Measurements from ENCODE around the gene AGA.

Gene AGA

DNA sequence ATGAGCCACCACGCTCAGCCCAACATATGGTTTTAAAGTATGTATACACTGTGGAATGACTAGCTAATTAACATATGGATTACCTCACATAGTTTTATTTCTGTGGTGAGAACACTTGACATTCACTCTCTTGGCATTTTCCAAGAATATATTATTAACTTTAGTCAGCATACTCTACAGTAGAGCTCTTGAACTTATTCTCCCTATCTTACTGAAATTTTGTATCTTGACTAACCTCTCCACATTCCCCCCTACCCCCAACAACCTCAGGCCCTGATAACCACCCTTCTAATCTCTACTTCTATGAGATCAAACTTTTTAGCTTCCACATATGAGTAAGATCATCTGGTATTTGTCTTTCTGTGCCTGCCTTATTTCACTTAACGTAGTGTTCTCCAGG is 38.6 kb upstream of the AGA start:
- no peaks in the 10 kb centered on the region for H3K4me1 ChIP-seq (ENCODE audit: insufficient read depth, low read length, severe bottlenecking)
- H3K9ac ChIP-seq (ENCODE audit: low read length), result no peak overlapping the region
- no peak overlapping the region for H2AFZ ChIP-seq (ENCODE audit: low read length)
- H3K36me3 ChIP-seq (ENCODE audit: insufficient read depth, low read length), result no peaks in the 10 kb centered on the region
- no peaks in the 10 kb centered on the region for H3K9me3 ChIP-seq (ENCODE audit: low read length)
- H3F3A ChIP-seq (ENCODE audit: insufficient read depth, low read length), result no peaks in the 10 kb centered on the region
- no peaks in the 10 kb centered on the region for H3K27me3 ChIP-seq (ENCODE audit: insufficient read depth, low read length)
- no peak overlapping the region for H3K4me2 ChIP-seq (ENCODE audit: low read length)
- H3K27ac ChIP-seq (ENCODE audit: low read depth, low read length, poor library complexity, severe bottlenecking), result no peak overlapping the region
- no peak for TF ChIP-seq EZH2 (IDR thresholded peaks at IDR 0.05; ENCODE audit: borderline replicate concordance, low read length)
- TF ChIP-seq, protein P1, sequence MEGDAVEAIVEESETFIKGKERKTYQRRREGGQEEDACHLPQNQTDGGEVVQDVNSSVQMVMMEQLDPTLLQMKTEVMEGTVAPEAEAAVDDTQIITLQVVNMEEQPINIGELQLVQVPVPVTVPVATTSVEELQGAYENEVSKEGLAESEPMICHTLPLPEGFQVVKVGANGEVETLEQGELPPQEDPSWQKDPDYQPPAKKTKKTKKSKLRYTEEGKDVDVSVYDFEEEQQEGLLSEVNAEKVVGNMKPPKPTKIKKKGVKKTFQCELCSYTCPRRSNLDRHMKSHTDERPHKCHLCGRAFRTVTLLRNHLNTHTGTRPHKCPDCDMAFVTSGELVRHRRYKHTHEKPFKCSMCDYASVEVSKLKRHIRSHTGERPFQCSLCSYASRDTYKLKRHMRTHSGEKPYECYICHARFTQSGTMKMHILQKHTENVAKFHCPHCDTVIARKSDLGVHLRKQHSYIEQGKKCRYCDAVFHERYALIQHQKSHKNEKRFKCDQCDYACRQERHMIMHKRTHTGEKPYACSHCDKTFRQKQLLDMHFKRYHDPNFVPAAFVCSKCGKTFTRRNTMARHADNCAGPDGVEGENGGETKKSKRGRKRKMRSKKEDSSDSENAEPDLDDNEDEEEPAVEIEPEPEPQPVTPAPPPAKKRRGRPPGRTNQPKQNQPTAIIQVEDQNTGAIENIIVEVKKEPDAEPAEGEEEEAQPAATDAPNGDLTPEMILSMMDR (IDR thresholded peaks at IDR 0.05; ENCODE audit: low read length), result no peak
- H3K9me2 ChIP-seq (ENCODE audit: low read depth, low read length), result no peaks in the 10 kb centered on the region
- no peaks in the 10 kb centered on the region for H3K79me2 ChIP-seq (ENCODE audit: insufficient read depth, low read length)
- no peaks in the 10 kb centered on the region for H4K20me1 ChIP-seq (ENCODE audit: insufficient read depth, low read length)
- H3K4me3 ChIP-seq (ENCODE audit: low read depth, low read length, poor library complexity, severe bottlenecking), result no peak overlapping the region

DNA sequence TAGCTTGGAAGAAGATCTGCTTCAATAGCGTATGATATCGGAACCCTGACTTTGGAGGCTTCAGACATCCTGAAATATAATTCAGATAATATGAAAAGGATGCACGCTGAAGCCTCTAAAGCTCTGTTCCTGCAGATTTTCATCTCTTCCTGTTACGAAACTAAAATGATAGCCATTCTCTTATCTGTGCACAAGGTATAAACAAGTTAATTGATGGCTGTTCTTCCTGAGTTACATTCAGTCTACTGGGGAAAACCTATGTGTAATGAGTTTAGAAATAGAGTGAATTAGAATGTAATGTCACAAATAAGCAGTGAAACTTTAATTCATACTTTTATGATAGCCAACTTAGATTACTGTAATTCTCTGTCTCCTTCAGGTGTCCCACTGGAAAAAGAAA is 36.8 kb upstream of the AGA start:
- Histone ChIP-seq H3K27ac (ENCODE audit: low read depth, low read length, poor library complexity, severe bottlenecking) (no peak overlapping the region), H3K9ac (ENCODE audit: low read length) (no peak overlapping the region), H3K4me3 (ENCODE audit: low read depth, low read length, poor library complexity, severe bottlenecking) (no peak overlapping the region), H2AFZ (ENCODE audit: low read length) (no peak overlapping the region), H3K27me3 (ENCODE audit: insufficient read depth, low read length) (no peaks in the 10 kb centered on the region), H3K4me2 (ENCODE audit: low read length) (no peak overlapping the region), H3K9me3 (ENCODE audit: low read length) (no peaks in the 10 kb centered on the region), H3K9me2 (ENCODE audit: low read depth, low read length) (no peaks in the 10 kb centered on the region), H3K79me2 (ENCODE audit: insufficient read depth, low read length) (no peaks in the 10 kb centered on the region), H4K20me1 (ENCODE audit: insufficient read depth, low read length) (no peaks in the 10 kb centered on the region), H3K4me1 (ENCODE audit: insufficient read depth, low read length, severe bottlenecking) (no peaks in the 10 kb centered on the region), H3K36me3 (ENCODE audit: insufficient read depth, low read length) (no peaks in the 10 kb centered on the region), H3F3A (ENCODE audit: insufficient read depth, low read length) (no peaks in the 10 kb centered on the region)
- TF ChIP-seq EZH2 (IDR thresholded peaks at IDR 0.05; ENCODE audit: borderline replicate concordance, low read length), result no peak
- TF ChIP-seq, protein P1 (IDR thresholded peaks at IDR 0.05; ENCODE audit: low read length), result no peak

DNA sequence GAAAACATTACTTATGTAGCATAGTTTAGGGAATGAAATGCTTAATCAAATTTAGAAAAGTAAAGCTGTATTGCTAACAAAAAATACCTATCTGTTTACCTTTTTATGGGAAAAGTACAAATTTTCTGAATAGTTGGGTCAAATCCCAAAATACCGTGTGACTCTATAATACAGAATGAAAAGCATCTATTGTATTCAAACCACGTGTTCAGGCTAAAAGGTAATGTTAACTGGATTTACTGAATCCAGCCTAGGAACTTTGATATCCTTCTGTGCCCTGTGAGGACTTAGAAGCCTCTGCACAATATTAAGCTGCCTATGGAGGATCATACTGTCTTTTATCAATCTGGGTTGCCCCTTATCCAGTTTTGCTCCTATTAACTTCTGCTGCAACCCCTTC is 36.3 kb upstream of the AGA start:
- H3K9me2 ChIP-seq (ENCODE audit: low read depth, low read length), result no peaks in the 10 kb centered on the region
- H3K4me3 ChIP-seq (ENCODE audit: low read depth, low read length, poor library complexity, severe bottlenecking), result no peak overlapping the region
- no peaks in the 10 kb centered on the region for H3F3A ChIP-seq (ENCODE audit: insufficient read depth, low read length)
- H3K27ac ChIP-seq (ENCODE audit: low read depth, low read length, poor library complexity, severe bottlenecking), result no peak overlapping the region
- H3K9me3 ChIP-seq (ENCODE audit: low read length), result no peaks in the 10 kb centered on the region
- TF ChIP-seq, protein P1 (IDR thresholded peaks at IDR 0.05; ENCODE audit: low read length), result no peak
- TF ChIP-seq EZH2 (IDR thresholded peaks at IDR 0.05; ENCODE audit: borderline replicate concordance, low read length), result no peak
- no peak overlapping the region for H3K4me2 ChIP-seq (ENCODE audit: low read length)
- no peaks in the 10 kb centered on the region for H3K36me3 ChIP-seq (ENCODE audit: insufficient read depth, low read length)
- no peak overlapping the region for H2AFZ ChIP-seq (ENCODE audit: low read length)
- H4K20me1 ChIP-seq (ENCODE audit: insufficient read depth, low read length), result no peaks in the 10 kb centered on the region
- H3K27me3 ChIP-seq (ENCODE audit: insufficient read depth, low read length), result no peaks in the 10 kb centered on the region
- no peaks in the 10 kb centered on the region for H3K79me2 ChIP-seq (ENCODE audit: insufficient read depth, low read length)
- H3K9ac ChIP-seq (ENCODE audit: low read length), result no peak overlapping the region
- no peaks in the 10 kb centered on the region for H3K4me1 ChIP-seq (ENCODE audit: insufficient read depth, low read length, severe bottlenecking)
